GM10847 (cell line): ENCODE measurements around the gene CFAP92.

Experiments
- POLR2A ChIP-seq: IDR thresholded peaks from 2 replicates; pipeline ENCODE4 v1.6.1; 2011; ENCODE audit not compliant: insufficient read length; ENCODE audit errors: extremely low read depth

The CFAP92 gene

GRCh38 chr3:128881576-128881975 is 112.3 kb downstream of the CFAP92 start:
- no peak for TF ChIP-seq POLR2A

GRCh38 chr3:128879991-128880390 is 113.9 kb downstream of the CFAP92 start:
- no peak for TF ChIP-seq POLR2A

GRCh38 chr3:128879125-128879969 is 114.5 kb downstream of the CFAP92 start, which contains the start of gene ACAD9:
Gene ACAD9, plus strand, starts transcription at chr3:128879620. Its CDS starts 72 bp downstream, at chr3:128879692.
- peak; percentile 91 for TF ChIP-seq POLR2A

GRCh38 chr3:128878556-128879124 is 115.2 kb downstream of the CFAP92 start:
- TF ChIP-seq POLR2A, result no peak

GRCh38 chr3:128878011-128878457 is 115.8 kb downstream of the CFAP92 start:
- no peak for TF ChIP-seq POLR2A

GRCh38 chr3:128875556-128876120 is 118.2 kb downstream of the CFAP92 start:
- no peak for TF ChIP-seq POLR2A

GRCh38 chr3:128874481-128875180 is 119.2 kb downstream of the CFAP92 start:
- TF ChIP-seq POLR2A, result no peak

- no peak for TF ChIP-seq POLR2A
These were observed 120.4 kb downstream of the CFAP92 start for GRCh38 chr3:128873244-128874022.

- TF ChIP-seq POLR2A, result no peak
These were observed 121.1 kb downstream of the CFAP92 start for GRCh38 chr3:128872744-128873143.

- no peak for TF ChIP-seq POLR2A
These were observed 121.6 kb downstream of the CFAP92 start for GRCh38 chr3:128872282-128872681.

- no peak for TF ChIP-seq POLR2A
These were observed 123.5 kb downstream of the CFAP92 start for GRCh38 chr3:128870347-128870746.

- TF ChIP-seq POLR2A, result no peak
These were observed 126.4 kb downstream of the CFAP92 start for GRCh38 chr3:128867200-128868125.

- no peak for TF ChIP-seq POLR2A
These were observed 129.5 kb downstream of the CFAP92 start for GRCh38 chr3:128864351-128864811.

- no peak for TF ChIP-seq POLR2A
These were observed 130.3 kb downstream of the CFAP92 start for GRCh38 chr3:128863560-128863959.
